HG03064 (cell line): ENCODE results near the gene ULK1.
A peak's percentile ranks its signal among the peaks of the same experiment; 100 is the strongest.
"Not testable (repeated sequence)": the region's sequence is repeated elsewhere in the genome, so short reads cannot be mapped to it uniquely, and the experiment has no call there.

Source experiments
- ATAC-seq: cut with Tn5 transposase; IDR thresholded peaks from one replicate; pipeline ENCODE4 v1.9.1; 2021; ENCODE audit warnings: low read depth; ENCODE audit not compliant: unreplicated experiment

ULK1 gene

DNA sequence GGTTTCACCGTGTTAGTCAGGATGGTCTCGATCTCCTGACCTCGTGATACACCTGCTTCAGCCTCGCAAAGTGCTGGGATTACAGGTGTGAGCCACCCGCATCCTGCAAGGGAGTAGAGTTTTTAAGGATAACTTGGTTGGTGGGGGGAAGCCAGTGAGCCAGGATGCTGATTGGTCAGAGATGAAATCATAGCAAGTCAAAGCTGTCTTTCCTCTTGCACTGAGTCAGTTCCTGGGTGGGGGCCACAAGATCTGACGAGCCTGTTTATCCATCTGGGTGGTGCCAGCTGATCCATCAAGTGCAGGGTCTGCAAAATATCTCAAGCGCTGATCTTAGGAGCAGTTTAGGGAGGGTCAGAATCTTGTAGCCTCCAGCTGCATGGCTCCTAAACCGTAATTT lies 9.3 kb upstream of the ULK1 start:
- not testable (repeated sequence) for ATAC-seq

GRCh38 chr12:131885543-131886057 lies 8.8 kb upstream of the ULK1 start:
- ATAC-seq = no peak

DNA sequence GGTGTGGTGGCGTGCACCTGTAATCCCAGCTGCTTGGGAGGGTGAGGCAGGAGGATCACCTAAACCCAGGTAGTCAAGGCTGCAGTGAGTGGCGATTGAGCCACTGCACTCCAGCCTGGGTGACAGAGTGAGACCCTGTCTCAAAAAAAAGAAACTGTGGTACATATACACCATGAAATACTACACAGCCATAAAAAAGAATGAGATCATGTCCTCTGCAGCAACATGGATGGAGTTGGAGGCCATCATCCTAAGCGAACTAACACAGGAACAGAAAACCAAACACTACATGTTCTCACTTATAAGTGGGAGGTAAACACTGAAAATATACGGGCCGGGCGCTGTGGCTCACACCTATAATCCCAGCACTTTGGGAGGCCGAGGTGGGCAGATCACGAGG lies 2.7 kb upstream of the ULK1 start:
- not testable (repeated sequence) for ATAC-seq

- ATAC-seq = no peak
Observed at GRCh38 chr12:131892711-131893604, 1.5 kb upstream of the ULK1 start.

DNA sequence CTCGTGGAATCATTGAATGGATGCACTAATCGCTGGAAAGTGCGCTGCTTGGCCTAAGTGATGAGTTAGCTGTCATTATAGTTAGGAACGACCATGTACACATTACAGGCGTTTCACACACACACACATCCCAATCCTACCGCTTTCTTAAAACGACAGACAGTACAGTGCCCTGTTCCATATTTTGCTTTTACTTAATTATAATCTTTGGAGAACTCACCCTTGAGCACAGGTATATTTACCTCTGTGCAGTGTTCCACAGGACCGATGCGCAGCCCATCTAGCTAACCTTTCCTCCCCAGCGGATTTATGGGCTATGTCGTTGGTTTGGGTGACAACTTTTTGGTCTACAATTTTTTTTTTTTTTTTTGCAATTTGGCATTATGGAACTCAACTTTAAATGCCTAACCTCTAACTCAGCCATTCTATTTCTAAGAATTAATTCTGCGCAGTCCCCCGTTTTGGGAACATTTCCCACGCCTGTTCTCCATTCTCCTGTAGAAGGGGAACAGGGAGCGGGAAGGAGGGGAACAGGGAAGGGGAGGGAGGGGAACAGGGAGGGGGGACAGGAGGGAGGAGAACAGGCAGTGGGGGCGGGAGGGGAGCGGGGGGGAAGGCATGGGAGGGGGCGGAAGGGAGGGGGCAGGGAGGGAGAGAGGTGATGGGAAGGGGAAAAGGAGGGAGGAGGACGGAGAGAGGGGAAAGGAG lies 663 bp upstream of the ULK1 start:
- no peak for ATAC-seq

- ATAC-seq = no peak
Observed at GRCh38 chr12:131894981-131895639, 688 bp downstream of the ULK1 start.

DNA sequence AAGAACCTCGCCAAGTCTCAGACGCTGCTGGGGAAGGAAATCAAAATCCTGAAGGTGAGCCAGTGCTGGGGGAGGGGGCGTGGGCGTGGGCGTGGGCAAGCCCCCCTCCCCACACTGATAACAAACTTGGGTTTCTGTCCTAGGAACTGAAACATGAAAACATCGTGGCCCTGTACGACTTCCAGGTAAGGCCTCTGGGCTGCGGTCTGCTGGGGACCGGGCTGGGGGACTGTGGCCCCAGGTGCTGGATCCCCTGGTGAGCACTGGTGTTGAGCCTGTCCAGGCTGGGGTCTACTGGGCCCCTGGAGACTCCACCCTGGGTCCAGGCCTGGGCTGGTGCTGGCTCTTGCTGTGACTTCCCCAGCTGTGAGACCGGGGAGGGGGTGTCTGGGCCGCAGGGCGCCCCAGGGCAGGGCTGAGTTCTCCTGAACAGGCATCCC lies 1.2 kb downstream of the ULK1 start:
- peak; percentile 19 for ATAC-seq

- ATAC-seq = peak; percentile 56
Observed at GRCh38 chr12:131896080-131896810, 1.8 kb downstream of the ULK1 start.

DNA sequence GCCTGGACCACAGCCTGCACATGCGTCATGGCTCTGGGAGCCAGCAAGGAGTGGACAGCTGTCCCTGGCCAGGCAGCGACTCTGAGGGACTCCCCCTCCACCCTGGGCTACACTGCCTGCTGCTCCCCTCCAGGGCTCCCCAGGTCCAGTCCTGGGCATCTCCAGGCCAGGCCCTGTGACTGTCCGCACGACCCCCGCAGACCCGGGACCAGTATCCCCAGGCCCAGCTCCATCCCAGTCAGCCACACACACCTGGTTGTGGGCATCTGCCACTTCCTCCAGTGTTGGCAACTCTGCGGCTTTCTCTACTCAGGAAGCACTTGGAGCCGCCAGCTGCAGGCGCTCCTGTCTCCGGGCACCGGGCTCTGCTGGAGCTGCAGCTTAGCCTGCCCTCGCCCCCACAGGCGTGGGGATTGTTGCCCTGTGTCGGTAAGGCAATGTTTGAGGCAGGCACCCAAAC lies 2.4 kb downstream of the ULK1 start:
- ATAC-seq = no peak

DNA sequence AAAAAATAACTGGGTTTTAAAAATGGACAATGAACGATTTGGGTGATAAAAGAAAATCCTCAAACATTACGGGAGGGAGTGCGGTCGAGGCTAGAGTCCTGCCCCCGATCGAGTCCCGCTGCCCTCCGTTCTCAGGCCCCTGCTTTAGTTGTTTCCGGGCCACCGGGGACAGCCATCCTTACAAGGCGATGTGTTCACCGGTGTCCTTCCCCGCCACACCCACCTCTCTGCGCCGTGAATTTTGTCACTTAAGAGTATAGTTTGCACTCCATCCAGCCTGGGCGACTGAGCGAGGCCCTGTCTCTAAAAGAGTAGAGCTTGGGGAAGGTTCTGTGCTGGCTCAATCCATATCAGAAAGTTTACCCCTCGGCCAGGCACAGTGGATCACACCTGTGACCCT lies 2.9 kb downstream of the ULK1 start:
- no peak for ATAC-seq

DNA sequence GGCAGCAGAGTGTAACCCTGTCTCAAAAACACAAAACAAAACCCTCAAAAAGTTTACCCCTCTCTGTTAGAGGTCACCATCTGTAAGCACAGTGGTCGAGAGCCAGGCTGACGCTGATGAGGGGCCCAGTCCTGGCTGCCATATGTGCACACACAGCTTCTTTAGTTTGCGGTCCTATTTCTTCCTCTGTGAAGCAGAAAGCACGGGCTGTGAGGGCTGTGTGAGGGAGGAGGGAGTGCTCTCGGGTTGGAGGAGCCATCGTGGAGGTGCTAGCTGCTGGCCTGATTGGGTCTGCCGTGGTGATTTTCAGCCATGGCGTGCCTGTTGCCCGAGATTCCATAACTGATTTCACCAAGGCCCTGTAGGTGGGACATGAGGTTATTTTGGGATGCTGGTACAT lies 3.5 kb downstream of the ULK1 start:
- no peak for ATAC-seq

GRCh38 chr12:131900397-131900796 lies 6.0 kb downstream of the ULK1 start:
- ATAC-seq = no peak

- no peak for ATAC-seq
Observed at GRCh38 chr12:131901431-131902331, 7.3 kb downstream of the ULK1 start.

- ATAC-seq = no peak
Observed at GRCh38 chr12:131902332-131903241, 8.2 kb downstream of the ULK1 start.

- no peak for ATAC-seq
Observed at GRCh38 chr12:131903270-131904255, 9.1 kb downstream of the ULK1 start.

GRCh38 chr12:131904346-131904745 lies 9.9 kb downstream of the ULK1 start:
- ATAC-seq = no peak

GRCh38 chr12:131905081-131905629 lies 10.7 kb downstream of the ULK1 start:
- ATAC-seq = no peak
